HG02938 (cell line): ENCODE results near the gene HHLA2.

Experiments
- ATAC-seq: cut with Tn5 transposase; IDR thresholded peaks from one replicate; pipeline ENCODE4 v1.9.1; 2021; ENCODE audit warnings: mild to moderate bottlenecking, moderate library complexity; ENCODE audit not compliant: unreplicated experiment

HHLA2 gene

DNA sequence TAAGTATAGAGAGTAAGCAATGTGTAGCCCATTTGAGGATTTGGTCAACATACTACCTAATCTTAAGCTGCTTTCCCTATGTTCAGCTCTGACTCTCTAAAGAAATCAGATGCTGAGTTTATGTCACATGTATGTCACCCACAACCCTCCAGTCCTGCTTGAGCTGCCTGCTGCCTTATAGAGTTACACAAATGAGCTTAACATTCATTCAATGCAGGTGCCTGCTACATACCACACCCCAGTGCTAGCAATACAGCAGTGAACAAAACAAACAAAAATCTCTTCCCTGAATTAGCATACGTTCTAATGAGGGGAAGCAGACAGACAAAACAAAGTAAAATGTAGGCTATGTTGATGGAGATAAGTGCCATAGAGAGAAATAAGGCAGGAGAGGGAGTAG is 93.0 kb downstream of the HHLA2 start:
- ATAC-seq = no peak

DNA sequence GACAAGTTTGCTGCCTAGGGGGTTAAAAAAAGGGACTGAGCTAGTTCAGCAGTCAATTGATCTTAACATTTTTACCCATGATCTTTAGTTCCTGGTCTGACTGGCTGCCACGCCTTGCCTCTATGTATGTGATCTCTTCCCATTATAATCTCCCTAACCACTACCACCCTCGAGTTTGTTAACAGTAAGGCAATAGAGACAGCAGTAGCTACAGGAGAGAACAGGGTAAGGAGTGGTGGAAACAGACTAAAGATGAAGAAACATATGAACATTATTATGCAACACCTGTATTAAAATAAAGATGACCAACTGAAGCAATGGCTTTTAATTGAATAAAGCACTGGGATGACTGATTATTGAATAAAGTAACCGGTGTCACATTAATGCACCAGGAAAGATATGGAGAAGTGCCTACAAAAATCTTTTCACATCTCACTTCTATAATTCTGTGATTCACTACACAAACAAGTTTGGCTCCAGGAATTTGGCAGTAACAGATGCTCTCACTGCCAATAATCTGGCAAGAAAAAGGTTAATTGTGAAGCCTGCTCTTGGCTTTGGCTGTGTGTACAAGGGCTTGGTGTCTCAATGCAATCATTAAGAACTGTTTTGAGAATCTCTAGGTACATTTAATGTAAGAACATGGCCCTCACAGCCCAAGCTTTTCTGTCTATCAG is 95.7 kb downstream of the HHLA2 start:
- no peak for ATAC-seq

DNA sequence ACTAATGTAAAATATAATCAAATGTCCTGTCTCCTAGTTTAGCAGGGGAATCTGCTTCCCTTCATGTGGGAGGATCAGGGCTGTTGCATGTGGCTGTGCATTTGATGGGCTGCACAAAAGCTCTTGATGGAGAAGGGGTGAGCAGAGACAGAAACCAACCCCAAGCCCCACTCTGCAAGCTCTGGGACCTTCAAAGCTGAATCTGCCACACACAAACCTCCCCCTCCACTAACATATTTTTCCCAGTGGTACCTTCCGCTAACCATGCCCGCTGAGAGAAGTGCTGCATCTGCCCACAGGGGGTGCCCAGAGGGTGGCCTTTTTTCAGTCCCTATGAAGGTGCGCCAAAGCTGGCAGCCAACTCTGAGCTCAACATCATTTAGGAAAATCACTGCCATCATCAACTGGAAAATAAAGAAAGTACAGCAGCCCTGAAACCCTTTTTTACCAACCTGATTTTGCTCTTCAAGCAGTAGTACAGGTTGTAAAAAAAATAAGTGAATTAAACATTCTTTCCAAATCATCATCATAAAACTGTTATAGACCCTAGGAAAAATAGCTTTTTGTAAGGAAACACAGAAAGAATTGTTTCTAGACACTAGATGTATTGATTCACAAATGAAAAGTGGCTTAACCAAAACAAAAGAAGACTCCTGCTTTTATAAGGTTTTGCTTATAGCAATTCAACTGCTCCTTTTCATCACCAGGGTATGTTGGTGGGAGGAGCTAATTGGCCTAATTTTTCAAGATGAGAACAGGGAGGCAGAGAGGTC is 97.0 kb downstream of the HHLA2 start:
- no peak for ATAC-seq

DNA sequence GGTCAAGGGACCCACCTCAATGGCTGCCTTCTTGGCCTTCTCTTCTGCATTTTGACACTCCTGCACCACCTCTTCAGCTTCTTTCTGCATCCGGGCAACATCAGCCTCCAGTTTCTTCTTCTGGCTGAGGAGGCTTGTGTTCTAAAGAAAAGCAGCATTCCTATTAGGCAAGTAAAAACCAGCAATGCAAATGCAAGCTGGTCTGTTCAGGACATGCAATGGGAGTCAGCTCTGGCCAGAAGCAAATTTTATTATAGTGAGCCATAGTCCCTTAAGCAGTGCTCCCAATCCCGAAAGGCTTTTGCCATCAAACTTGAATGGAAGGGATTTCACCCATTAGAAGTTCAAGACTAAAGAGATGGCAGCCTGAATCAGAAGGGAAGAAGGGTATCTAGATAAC is 97.7 kb downstream of the HHLA2 start:
- no peak for ATAC-seq

DNA sequence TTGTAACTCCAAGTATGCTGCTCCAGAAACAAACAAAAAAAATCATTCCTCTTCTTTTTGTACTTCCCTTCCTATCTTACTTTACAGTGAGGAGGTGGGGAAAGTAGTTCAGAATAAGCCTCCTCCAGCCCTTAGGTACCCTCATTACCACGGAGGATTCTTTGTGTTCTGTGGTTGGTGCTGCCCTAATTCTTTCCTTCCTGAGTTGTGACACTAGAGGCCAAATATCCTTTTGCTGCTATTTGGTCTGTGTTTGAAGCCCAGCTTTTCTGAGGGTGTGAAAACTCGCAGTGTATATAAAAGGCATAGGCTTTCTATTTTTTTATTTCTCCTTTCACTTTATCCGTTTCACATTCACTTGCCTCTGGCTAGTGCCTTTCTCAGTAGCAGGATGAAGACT is 98.2 kb downstream of the HHLA2 start:
- no peak for ATAC-seq

DNA sequence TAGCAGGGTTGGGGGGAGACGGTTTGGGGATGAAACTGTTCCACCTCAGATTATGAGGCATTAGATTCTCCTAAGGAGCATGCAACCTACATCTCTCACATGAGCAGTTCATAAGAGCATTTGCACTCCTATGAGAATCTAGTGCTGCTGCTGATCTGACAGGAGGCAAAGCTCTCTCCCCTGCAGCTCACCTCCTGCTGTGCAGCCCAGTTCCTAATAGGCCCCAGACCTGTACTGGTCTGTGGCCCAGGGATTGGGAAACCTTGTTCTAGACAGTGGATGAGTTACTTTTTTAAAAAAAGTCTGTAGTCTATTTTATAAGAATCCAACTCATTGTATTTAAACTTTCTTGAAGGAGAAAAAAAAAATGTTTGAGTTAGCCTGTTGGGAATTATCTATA is 100.0 kb downstream of the HHLA2 start:
- ATAC-seq = no peak

DNA sequence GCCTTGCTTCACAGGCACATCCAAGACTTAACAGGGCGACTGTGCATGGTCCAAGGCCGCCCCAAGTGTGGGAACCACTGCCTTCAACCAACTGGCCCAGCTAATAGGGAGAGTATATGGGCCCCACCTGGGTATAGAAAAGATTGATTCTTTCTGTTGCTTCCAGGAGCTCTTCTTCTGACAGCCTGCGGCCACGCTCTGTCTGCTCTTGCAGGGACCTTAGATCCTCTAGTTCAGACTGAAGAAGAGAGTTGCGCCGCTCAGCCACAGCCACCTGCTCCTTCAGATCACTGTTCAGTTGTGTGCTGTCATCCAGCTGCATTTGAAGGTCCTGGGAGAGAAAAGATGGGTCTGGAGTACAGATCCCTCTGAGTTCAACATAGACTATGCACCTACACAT is 102.2 kb downstream of the HHLA2 start:
- no peak for ATAC-seq

DNA sequence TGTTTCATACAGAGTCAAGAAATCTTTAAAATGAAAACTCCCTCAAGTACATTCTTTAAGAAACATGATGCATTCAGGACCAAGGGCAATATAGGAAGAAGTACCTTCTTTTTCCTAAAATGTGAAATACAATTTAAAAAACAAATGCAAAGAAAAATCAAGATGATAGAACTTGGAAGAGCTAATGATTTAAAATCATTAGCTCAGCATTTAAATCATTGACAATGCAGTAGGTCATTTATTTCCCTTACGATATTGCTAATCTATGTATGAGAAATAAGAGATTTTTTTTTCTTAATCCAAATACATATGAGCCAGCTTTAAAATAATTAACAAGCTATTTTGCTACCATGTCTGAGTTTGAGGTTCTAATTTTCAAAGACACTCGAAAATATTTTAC is 105.5 kb downstream of the HHLA2 start:
- ATAC-seq = no peak

DNA sequence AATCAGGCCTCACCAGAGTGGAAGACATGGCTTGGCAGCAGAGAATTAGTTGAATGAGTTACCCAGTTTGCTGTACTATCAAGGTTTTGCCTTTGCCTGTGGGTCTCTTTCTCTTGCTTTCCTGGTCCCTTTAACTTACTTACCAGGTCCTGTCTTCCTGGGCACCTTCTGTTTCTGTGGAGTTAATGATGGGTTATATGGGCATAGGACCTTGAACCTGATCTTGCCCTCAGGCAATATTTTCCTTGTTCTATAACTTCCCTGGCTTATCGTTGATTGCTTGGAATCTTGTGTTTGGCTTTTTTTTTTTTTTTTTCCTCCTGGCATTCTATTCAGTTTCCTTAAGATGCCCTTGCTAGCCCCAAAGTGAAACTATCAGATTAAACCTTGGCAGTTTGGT is 106.8 kb downstream of the HHLA2 start:
- ATAC-seq = no peak

DNA sequence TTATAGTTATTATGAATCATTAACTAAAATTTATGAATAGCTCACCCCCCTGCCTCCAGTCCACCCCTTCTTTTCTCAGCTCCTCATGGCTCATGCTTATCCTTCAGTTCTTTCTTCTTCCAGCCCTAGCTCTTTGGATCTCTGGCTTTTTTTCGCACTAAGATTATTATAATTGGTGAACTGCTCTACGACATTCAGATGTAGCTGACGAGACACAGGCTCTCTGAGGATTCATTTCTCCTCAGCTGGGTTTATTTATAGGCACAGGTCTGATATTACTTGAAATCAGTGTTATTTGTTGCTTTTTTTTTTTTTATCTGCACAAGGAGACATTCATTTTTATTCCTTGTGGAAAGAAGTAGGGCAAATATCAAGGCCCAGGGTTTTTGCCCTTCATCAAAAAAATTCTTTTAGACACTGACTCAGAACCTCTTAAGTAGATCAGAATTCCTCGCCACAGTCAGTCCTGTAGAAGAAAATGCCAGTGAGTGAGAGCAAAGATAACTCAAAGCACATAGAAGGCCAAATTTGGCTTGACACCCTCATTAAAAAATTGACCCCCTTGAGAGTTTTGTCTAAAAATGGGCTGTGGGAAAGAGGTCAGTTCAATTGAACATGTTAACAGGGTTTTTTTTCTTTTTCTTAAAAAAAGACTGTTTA is 107.5 kb downstream of the HHLA2 start:
- ATAC-seq = no peak

DNA sequence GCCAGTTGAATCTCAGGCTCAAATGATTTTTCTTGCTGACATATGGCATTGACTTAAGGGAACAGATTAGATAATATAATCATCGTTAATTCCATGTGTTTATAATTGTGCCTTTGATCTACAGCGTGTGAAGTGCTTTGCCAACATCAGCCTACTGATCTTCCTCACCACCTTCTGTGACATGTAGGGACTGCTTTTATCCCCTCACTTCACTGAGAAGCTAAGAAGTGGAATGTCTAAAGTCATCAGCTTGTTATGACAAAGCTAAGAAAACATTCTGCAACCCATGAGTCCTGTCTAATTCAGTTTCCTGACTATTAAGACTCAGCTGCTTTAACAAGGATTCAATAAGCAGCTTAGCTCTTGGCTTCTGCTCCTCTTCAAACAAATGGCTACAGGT is 108.0 kb downstream of the HHLA2 start:
- no peak for ATAC-seq

DNA sequence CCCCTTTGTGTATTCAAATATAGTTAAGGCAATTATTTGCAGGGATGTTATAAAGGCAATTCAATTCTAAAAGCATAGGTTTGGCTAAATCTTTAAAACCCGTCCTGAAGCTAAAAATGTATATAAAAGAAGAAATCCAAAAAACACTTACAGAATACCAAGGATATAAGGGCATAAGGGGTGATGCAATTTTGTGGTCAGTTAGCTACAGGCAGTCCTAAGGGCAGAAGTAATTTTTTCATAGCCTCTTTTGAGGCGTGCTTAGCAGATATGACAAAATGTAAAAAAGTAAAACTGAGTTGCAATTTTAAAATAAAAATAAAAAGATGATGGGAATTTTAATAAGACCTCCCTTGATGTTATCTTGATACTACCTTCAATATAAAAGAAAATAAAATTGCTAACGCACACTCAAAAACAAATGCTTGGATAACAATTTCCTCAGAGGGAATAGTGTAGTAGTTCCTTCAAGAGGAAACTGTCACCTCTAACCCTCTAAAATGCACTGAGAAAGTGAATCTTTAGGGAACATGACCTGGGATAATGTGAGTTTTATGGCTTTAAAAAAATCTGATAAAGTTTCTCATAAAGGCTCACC is 109.8 kb downstream of the HHLA2 start:
- no peak for ATAC-seq

DNA sequence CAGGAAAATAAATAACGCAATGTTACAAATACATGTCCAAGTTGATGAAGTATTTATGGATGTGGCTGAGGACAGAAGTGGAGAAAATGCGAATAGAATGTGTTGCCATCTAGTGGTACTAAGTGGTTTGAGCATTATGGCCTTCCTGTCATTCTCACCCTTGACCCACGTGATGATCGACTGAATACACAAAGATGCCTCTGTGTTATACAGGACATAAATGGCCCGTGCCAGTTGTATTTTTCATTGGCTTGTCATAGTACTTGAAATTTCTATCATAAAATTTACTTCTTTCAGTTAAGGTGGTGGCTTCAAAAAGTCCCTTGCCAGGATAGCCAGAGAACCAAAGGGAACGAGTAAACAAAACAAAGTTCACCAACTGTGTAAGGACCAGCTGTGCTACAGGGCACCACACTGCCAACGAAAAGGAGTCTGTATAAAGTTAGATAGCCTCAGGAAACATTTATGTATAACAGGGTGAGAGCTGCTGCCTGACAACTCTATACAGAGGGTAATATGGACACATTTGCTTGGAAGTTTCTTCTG is 110.4 kb downstream of the HHLA2 start:
- peak; percentile 94 for ATAC-seq

DNA sequence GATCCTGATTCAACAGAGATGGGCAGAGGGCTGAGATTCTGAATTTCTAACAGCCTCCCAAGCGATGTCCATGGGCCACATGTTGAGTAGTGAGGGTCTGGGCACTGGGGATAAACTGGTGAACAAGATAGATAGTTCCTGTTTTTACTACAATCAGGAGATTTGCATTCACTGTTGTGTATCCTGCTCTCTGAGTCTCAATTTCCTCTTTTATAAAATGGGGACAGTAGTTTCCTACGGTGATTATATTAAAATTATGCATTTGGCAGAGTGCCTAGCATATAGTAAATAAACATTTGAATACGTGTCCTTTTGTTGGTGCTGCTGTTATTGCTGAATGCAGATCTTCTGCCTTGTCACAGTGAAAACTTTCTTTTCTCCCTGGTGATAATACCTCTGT is 111.5 kb downstream of the HHLA2 start:
- no peak for ATAC-seq

DNA sequence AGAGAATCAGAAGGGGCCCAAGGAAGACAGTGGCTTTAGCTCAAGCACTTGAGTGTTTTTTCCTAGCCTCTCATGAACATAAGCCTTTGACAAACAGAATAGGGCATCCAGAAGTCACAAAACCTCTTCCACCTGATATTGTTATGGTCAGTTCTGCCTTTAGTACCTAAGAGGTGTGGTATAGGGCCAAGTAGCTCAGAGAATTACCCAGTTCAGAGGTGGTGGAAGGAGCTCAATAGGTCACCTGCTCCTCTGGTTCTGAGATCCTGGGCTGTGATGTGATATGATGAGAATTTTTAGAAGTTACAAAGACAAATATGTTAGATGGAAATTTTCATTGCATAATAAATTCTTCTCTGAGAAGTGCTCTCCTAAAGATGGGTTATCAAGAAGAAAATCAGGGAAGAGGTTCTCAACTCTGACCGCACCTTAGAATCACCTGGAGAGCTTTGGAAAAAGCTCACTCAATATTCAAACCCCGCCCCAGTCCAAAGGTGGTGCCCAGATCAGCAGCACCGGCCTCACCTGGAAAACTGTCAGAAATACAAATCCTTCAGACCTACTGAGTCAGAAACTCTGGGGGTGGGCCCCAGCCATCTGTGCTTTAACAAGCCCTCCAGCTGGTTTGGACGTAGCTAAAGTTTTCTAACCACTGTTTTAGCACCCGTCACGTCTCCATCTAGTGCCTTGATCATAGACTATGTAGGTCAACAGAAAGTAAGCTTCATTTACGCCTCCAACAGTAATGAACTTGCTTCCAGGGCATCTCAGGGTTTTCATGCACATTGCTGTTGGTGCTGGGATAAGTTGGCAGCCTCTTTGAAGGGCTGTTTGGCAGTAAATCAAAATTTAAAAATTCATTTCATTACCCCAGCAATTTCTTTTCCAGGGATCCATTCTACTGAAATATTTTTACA is 112.8 kb downstream of the HHLA2 start:
- ATAC-seq = no peak

DNA sequence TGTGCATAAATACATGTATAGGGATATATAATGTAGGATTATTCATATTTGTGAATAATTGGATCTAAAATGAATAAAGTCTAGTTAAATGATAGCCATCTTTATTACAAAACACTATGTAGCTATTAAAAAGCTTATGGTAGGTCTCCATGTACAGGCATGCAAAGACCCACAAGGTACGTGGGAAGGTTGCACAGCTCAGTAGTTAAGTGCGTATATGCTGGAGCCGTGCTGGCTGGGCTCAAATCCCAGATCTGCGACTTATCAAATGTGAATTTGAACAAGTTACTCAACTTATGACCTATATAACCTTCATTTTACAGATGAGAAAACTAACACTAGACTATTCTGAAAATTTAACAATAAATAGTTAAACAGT is 113.4 kb downstream of the HHLA2 start:
- no peak for ATAC-seq

DNA sequence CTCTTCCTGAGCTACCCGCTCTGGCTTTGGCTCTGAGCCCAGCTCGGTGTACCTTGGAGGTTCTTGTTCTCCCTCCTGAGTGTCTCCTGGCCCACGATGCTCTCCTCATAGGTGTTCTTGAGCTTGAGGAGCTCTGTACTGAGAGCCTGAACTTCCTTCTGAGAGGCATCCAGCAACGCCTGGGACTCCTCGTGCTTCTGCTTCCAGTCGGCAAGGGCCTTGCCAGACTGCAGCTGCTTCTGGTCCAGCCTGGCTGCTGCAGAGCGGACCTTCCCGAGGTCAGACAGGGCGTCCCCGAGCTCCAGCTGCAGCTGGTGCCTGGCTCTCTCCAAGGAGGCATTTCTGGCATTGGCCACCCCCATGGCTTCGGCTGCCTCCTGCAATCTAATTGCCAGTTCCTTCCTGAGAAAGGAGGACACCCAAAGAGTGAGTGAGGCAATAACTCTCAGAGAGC is 114.2 kb downstream of the HHLA2 start:
- no peak for ATAC-seq

DNA sequence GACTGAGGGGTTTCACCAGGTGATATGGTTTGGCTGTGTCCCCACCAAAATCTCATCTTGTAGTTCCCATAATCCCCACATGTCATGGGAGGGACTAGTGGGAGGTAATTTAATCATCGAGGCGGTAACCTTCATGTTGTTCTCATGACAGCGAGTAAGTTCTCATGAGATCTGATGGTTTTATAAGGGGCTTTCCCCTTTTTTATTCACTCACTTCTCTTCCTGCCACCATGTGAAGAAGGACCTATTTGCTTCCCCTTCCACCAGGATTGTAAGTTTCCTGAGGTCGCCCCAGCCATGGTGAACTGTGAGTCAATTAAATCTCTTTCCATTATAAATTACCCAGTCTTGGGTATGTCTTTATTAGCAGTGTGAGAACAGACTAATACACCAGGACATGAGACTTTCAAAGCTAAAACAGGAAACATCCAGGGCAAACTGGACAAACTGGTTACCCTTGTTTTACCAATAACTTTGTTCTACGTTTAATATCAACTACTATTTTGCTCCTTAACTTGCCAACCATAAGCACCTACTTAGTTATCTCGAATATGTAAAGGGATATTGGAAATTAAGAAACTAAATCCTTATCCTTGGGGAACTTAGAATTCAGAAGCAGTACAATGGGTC is 115.9 kb downstream of the HHLA2 start:
- no peak for ATAC-seq

DNA sequence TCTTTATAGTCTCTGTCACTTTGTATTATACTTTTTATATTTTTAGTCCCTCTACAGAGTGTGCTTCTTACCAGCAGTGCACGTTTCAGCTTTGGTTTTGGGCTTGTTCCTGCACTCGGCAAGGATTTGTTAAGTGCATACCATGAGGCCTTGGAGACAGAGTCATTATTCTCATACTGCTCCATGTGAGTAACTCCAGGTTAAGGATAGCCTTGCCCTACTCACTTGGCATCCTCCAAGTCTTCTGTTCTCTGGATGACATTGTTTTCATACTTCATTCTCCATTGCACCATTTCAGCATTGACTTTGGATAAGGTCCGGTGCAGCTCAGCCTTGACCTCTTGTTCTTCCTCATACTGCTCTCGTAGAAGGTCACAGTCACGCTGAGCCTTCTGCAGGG is 117.7 kb downstream of the HHLA2 start:
- no peak for ATAC-seq

DNA sequence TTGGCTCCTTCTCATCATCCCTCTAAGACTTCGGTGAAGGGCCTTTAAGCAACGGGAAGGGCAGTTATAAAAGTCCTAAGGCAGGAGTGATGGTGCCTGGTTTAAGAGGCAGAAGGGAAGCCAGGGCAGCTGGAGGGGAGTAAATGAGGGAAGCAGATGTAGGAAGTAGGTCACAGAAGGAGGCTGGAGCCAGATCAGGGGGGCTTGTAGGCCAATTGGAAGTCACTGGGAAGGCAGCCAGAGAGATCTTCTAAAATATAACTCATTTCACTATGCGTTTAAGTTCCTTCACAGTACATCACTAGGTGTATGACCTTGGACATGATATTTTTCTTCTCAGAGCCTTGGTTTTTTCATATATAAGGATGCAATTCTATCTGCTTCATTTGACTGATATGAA is 119.3 kb downstream of the HHLA2 start:
- ATAC-seq = no peak
